Activated CD4-positive, alpha-beta T cell treated with anti-CD3 and anti-CD28 coated beads for 1 hour (primary cell): ENCODE results near the gene RLIM.

Source experiments
- DNase-seq: peaks from one replicate; pipeline ENCODE4 v3.0.0-alpha.2; 2020

The RLIM gene

DNA sequence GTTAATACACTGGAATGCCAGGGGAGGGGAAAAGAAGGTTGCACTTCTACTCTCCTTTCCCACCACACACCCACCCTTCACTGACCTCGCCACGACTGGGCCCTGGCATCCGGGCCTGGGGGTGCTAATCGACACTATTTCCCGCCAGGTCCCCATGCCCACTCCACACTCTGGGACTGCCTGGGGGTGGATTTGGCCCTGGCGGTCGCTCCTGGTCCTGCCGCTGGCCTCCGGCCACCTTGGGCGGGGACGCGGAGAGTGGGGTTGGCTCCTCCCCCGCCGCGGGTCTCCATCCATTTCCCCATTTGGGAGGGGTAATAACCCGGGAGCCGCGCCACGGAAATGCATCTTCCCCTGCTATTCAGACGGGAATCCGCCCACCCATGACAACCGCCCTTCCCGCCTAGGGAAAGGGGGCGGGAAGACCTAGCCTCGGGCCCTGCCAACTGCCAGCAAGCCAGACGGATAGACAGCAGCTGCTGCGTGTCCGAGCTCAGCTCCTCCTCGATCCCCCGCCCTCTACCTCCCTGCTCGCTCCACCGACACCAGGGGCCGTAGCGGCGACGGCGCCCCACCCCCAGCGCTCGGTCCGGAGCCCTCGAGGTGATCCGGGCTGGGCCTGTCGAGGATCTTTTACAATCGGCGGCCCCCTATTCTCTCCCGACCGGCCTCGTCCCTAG, 78.1 kb downstream of the RLIM start:
- DNase-seq: no peak

DNA sequence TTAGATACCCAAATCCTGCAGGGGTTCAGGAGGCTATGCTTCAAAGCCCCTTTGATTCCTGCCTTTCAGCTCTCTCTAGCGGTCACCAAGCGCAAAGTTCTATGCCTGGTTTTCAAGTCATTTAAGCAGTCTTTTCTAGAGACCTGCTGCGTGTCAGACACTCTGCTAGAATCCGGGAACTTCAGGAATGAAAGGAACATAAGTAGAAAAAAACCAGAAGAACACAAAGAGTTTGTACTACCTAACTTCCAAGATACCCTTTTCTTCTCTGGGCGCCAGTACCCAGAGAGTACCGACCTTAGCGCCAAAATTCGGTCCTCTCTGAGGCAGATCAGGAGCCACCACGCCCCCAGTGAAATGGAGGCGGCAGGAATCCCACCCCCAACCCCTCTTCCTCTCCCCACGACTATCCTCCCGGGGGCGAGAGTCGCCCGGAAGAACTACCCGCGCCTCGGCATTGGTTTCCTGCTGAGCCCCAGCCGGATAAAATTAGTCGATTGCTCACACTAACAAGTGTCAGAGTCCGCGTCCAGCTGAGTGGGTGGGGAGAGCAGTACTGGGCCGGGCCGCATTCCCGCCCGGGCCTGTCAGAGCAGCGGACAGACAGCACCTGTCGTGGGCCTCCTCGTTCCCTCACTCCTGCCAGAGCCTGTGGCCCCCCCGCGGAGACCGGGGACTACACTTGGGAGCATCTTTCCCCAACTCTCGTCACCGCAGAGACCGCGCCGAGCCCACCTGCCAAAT, 78.8 kb downstream of the RLIM start:
- peak; percentile 7 for DNase-seq
